Kidney (tissue), 14 donors: ENCODE results near the gene CFAP74. TPM values are rescaled to one million over a fixed set of nuclear protein-coding genes. Genes with fewer than 3 reads are reported as not detected.

ENCODE experiments used
- DNase-seq, 5 donors: peaks; one replicate each; pipeline ENCODE4 v3.0.0-alpha.2; 2013 to 2020
- FAIRE-seq: peaks from 2 replicates; lab custom pipeline; 2012; peaks lifted over from hg19 to GRCh38; lab: Jason Lieb, UNC
- H3K27ac ChIP-seq, 2 donors: one replicate each; pipeline ENCODE4 v1.7.0; 2013; ENCODE audit warnings: low read depth in 2 of 2, low read length in 2 of 2, inconsistent platforms in 1 of 2
- H3K27me3 ChIP-seq: one replicate; pipeline ENCODE4 v1.7.1; 2013; ENCODE audit warnings: low read length, inconsistent platforms; ENCODE audit not compliant: control insufficient read depth, insufficient read depth
- H3K36me3 ChIP-seq, 3 donors: one replicate each; pipeline versions ENCODE4 v1.7.0 to v1.7.1; 2013; ENCODE audit warnings: low read length in 3 of 3, control low read depth in 1 of 3, inconsistent platforms in 1 of 3; ENCODE audit not compliant: insufficient read depth in 3 of 3, control insufficient read depth in 2 of 3
- H3K4me1 ChIP-seq, 3 donors: one replicate each; pipeline versions ENCODE4 v1.7.0 to v1.7.1; 2013; ENCODE audit warnings: low read length in 3 of 3, inconsistent platforms in 1 of 3, low read depth in 1 of 3; ENCODE audit not compliant: control insufficient read depth in 2 of 3, insufficient read depth in 2 of 3
- H3K4me3 ChIP-seq, 3 donors: one replicate each; pipeline versions ENCODE4 v1.7.0 to v1.8.1; 2013; ENCODE audit warnings: low read length in 3 of 3, control low read depth in 1 of 3, inconsistent platforms in 1 of 3
- H3K9ac ChIP-seq, 3 donors: one replicate each; pipeline versions ENCODE4 v1.7.0 to v1.7.1; 2013; ENCODE audit warnings: low read length in 3 of 3, control low read depth in 1 of 3, inconsistent platforms in 1 of 3
- H3K9me3 ChIP-seq, 3 donors: one replicate each; pipeline versions ENCODE4 v1.7.0 to v1.7.1; 2013; ENCODE audit warnings: low read length in 3 of 3, control low read depth in 1 of 3, inconsistent platforms in 1 of 3; ENCODE audit not compliant: control insufficient read depth in 2 of 3, insufficient read depth in 1 of 3
- intact Hi-C: fragments of 100-400 bp; cut with DNase I; formaldehyde crosslinking; loops from one replicate; pipeline ENCODE4 v1.11.1; 2022
- polyA plus RNA-seq: library from polyadenylated mRNA; stranded (reverse); fragments of 350-450 nt; fragmentation: Illumina TruSeq; extraction: RNeasy Lipid Tissue Mini Kit (QIAGEN cat#74804); gene quantifications from one replicate; pipeline ENCODE4 v1.2.3, GENCODE V29; 2014; ENCODE audit warnings: low read depth, low replicate concordance; ENCODE audit not compliant: insufficient read depth
- total RNA-seq: library from RNA; stranded (reverse); fragmentation: NEBNext Ultra II Directional; extraction: Animal tissue kit (Norgen Biotek cat#: 25700); gene quantifications from one replicate; pipeline ENCODE4 v1.2.1, GENCODE V29; 2021
- TF ChIP-seq, protein P1 (sequence below): IDR thresholded peaks from 3 replicates; pipeline ENCODE4 v1.5.1; 2012; ENCODE audit warnings: mild to moderate bottlenecking, moderate library complexity, borderline replicate concordance; ENCODE audit not compliant: insufficient read depth; ENCODE audit errors: extremely low read depth
- donor health status: control.
- donor health status: control.
- donor health status: control.
- donor health status: control.
- donor health status: control.
- donor health status: DM: yes; HTN: yes; CAD: no.
- donor health status: Normal renal cell carcinoma (clear cell type).

CFAP74 gene
- total and polyA plus RNA-seq, 2 donors from 2014 or later, result not detected

GRCh38 chr1:1925437-1926345 lies 77.9 kb downstream of the CFAP74 start:
- no peak for FAIRE-seq
- TF ChIP-seq, protein P1, sequence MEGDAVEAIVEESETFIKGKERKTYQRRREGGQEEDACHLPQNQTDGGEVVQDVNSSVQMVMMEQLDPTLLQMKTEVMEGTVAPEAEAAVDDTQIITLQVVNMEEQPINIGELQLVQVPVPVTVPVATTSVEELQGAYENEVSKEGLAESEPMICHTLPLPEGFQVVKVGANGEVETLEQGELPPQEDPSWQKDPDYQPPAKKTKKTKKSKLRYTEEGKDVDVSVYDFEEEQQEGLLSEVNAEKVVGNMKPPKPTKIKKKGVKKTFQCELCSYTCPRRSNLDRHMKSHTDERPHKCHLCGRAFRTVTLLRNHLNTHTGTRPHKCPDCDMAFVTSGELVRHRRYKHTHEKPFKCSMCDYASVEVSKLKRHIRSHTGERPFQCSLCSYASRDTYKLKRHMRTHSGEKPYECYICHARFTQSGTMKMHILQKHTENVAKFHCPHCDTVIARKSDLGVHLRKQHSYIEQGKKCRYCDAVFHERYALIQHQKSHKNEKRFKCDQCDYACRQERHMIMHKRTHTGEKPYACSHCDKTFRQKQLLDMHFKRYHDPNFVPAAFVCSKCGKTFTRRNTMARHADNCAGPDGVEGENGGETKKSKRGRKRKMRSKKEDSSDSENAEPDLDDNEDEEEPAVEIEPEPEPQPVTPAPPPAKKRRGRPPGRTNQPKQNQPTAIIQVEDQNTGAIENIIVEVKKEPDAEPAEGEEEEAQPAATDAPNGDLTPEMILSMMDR, result no peak
- Histone ChIP-seq H3K9me3 (no peaks in the 10 kb centered on the region), H3K9ac (no peak overlapping the region), H3K4me1 (no peaks in the 10 kb centered on the region), H3K27me3 (no peaks in the 10 kb centered on the region), H3K4me3 (no peak overlapping the region), H3K27ac (no peak overlapping the region), H3K36me3 (no peaks in the 10 kb centered on the region)
- peak in 2 of 5 donors; percentile 43 to 68 for DNase-seq
- intact Hi-C loops, result no loop called here

- TF ChIP-seq, protein P1, result no peak
- no peaks in the 10 kb centered on the region for H3K27me3 ChIP-seq
- no peak overlapping the region for H3K9ac ChIP-seq
- no peaks in the 10 kb centered on the region for H3K4me1 ChIP-seq
- peak in 2 of 5 donors; percentile 25 to 68 for DNase-seq
- no peaks in the 10 kb centered on the region for H3K9me3 ChIP-seq
- no peaks in the 10 kb centered on the region for H3K36me3 ChIP-seq
- H3K4me3 ChIP-seq, result no peak overlapping the region
- intact Hi-C loops, result no loop called here
- H3K27ac ChIP-seq, result no peak overlapping the region
- FAIRE-seq, result no peak
Measured at GRCh38 chr1:1924849-1925248, 78.7 kb downstream of the CFAP74 start.

DNA sequence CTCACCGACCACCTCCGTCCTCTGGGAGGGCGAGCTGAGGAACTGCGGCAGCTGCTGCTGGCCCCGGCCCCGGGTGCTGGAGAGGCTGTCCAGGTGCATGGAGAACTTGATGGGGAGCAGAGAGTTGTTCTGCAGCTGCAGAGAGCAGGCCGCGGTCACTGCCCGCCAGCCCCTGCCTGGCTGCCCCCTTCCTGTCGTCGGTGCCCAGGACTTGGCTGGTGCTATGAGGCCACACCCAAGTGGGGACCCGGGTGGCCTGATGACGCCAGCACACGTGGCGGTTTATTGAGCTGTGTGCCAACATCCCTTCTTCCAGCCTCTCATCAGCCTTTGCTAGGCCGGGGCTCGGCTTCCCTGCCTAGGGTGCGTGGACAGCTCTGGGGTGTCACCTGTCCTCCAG lies 79.2 kb downstream of the CFAP74 start:
- no peaks in the 10 kb centered on the region for H3K27me3 ChIP-seq
- no peak for FAIRE-seq
- no peak overlapping the region for H3K4me3 ChIP-seq
- no peak overlapping the region for H3K27ac ChIP-seq
- intact Hi-C loops, result no loop called here
- no peaks in the 10 kb centered on the region for H3K4me1 ChIP-seq
- peak in 2 of 5 donors; percentile 67 to 70 for DNase-seq
- TF ChIP-seq, protein P1, result no peak
- H3K36me3 ChIP-seq, result no peaks in the 10 kb centered on the region
- H3K9ac ChIP-seq, result no peak overlapping the region
- no peaks in the 10 kb centered on the region for H3K9me3 ChIP-seq
